K562 (cell line): Measurements from ENCODE around the gene ANO4. TPM values are rescaled to one million over a fixed set of nuclear protein-coding genes. Genes with fewer than 3 reads are reported as not detected.

Experiments
- ATAC-seq: fragments of 200-7000 bp; cut with Tn5 transposase; 3 replicates; pipeline ENCODE4 v1.9.1; 2020; ENCODE audit warnings: moderate library complexity
- BruUV-seq: library from RNA; stranded (reverse); fragments of 400-500 nt; replicated peaks from 2 replicates; lab custom pipeline; 2021; lab: Mats Ljungman, UMichigan
- CTCF ChIA-PET: fragments of 300-600 bp; formaldehyde crosslinking; extraction: SDS; loops from one replicate; lab custom pipeline; 2021; ENCODE audit warnings: low intra/inter-chr PET ratio; lab: Yijun Ruan, JAX
- POLR2A ChIA-PET: fragments of 300-600, 350-650 bp; sonication (Branson Sonifier 250); formaldehyde crosslinking; extraction: SDS; loops from one replicate; lab custom pipeline; 2021; ENCODE audit warnings: antibody characterized with exemption, inconsistent platforms; lab: Yijun Ruan, JAX
- DNase-seq, 4 experiments: peaks; one replicate each; pipeline versions ENCODE4 v3.0.0 to v3.0.0-alpha.2; 2011 to 2018; ENCODE audit warnings: low spot score in 3 of 4, mixed read lengths in 3 of 4; ENCODE audit errors: extremely low read depth in 1 of 4
- FAIRE-seq: peaks from 2 replicates; lab custom pipeline; 2011; peaks lifted over from hg19 to GRCh38; lab: Jason Lieb, UNC
- H2AFZ ChIP-seq: 2 replicates; pipeline ENCODE4 v1.6.0; 2011; ENCODE audit warnings: low read depth, low read length, control low read depth, inconsistent platforms
- H3K27ac ChIP-seq: fragments of 200-600 bp; 3 replicates; pipeline ENCODE4 v1.8.0; 2011; ENCODE audit warnings: low read depth, mild to moderate bottlenecking, control low read depth, inconsistent platforms, low read length, moderate library complexity, mixed read lengths; ENCODE audit errors: extremely low read depth
- H3K27me3 ChIP-seq, 2 experiments: fragments of 300-600 bp in 1 of 2; 2 replicates in 1 of 2; 3 replicates in 1 of 2; pipeline versions ENCODE4 v1.6.0 to v1.8.0; 2011; ENCODE audit warnings: inconsistent platforms in 2 of 2, low read length in 2 of 2, mild to moderate bottlenecking in 1 of 2, mixed read lengths in 1 of 2, moderate library complexity in 1 of 2; ENCODE audit not compliant: control insufficient read depth in 2 of 2, insufficient read depth in 2 of 2
- H3K36me3 ChIP-seq: fragments of 300-600 bp; 3 replicates; pipeline ENCODE4 v1.8.0; 2011; ENCODE audit warnings: mild to moderate bottlenecking, low read length, inconsistent platforms; ENCODE audit not compliant: control insufficient read depth, insufficient read depth
- H3K4me1 ChIP-seq, 2 experiments: fragments of 200-600 bp in 1 of 2; replicated peaks in 1 of 2; 2 replicates in 1 of 2; 3 replicates in 1 of 2; pipeline versions ENCODE4 v1.5.1 to v1.8.0; 2011; ENCODE audit warnings: inconsistent platforms in 2 of 2, low read length in 2 of 2, mild to moderate bottlenecking in 1 of 2, mixed read lengths in 1 of 2, moderate library complexity in 1 of 2; ENCODE audit not compliant: control insufficient read depth in 2 of 2, insufficient read depth in 2 of 2
- H3K4me2 ChIP-seq: 2 replicates; pipeline ENCODE4 v1.6.1; 2011; ENCODE audit warnings: low read length, control low read depth, inconsistent platforms, mixed read lengths; ENCODE audit not compliant: insufficient read depth
- H3K4me3 ChIP-seq: fragments of 200-600 bp; sonication (generic), shearing (Covaris generic); 2 replicates; pipeline ENCODE4 v1.5.1; 2016; ENCODE audit warnings: control low read depth, inconsistent platforms
- H3K79me2 ChIP-seq: fragments of 200-600 bp; 3 replicates; pipeline ENCODE4 v1.8.0; 2011; ENCODE audit warnings: low read length, inconsistent platforms; ENCODE audit not compliant: control insufficient read depth, insufficient read depth
- H3K9ac ChIP-seq, 2 experiments: 2 replicates each; pipeline versions ENCODE4 v1.6.0 to v1.6.1; 2011; ENCODE audit warnings: low read depth in 2 of 2, low read length in 2 of 2, control low read depth in 1 of 2, inconsistent platforms in 1 of 2, mild to moderate bottlenecking in 1 of 2, mixed read lengths in 1 of 2; ENCODE audit not compliant: insufficient read depth in 1 of 2
- H3K9me1 ChIP-seq: one replicate; pipeline ENCODE4 v1.6.0; 2011; ENCODE audit warnings: inconsistent platforms, mild to moderate bottlenecking, low read length, moderate library complexity; ENCODE audit not compliant: control insufficient read depth, insufficient read depth
- H3K9me3 ChIP-seq: replicated peaks from 2 replicates; pipeline ENCODE4 v1.5.1; 2011; ENCODE audit warnings: low read depth, low read length, inconsistent platforms; ENCODE audit not compliant: control insufficient read depth, insufficient read depth
- H4K20me1 ChIP-seq: replicated peaks from 2 replicates; pipeline ENCODE4 v1.6.1; 2011; ENCODE audit warnings: low read length, inconsistent platforms, mixed read lengths; ENCODE audit not compliant: control insufficient read depth, insufficient read depth
- E2F3 ChIP-seq: fragments of 250-450 bp; sonication (Bioruptor Pico); IDR thresholded peaks from 2 replicates; pipeline ENCODE4 v1.4.0; 2020; ENCODE audit warnings: mild to moderate bottlenecking
- E2F6 ChIP-seq, 2 experiments: IDR thresholded peaks; 2 replicates each; pipeline ENCODE4 v1.6.1; 2011; ENCODE audit warnings: borderline replicate concordance in 1 of 2, control low read depth in 1 of 2, low read depth in 1 of 2, low read length in 1 of 2, mild to moderate bottlenecking in 1 of 2, mixed read lengths in 1 of 2, moderate library complexity in 1 of 2; ENCODE audit not compliant: insufficient read depth in 1 of 2, insufficient read length in 1 of 2, poor library complexity in 1 of 2, severe bottlenecking in 1 of 2; ENCODE audit errors: extremely low read depth in 1 of 2
- MCM2 ChIP-seq: fragments of 450-650 bp; IDR thresholded peaks from 2 replicates; pipeline ENCODE4 v1.6.1; 2017; ENCODE audit warnings: low read depth, mild to moderate bottlenecking
- MED1 ChIP-seq: sonication (generic); formaldehyde crosslinking; IDR thresholded peaks from 2 replicates; pipeline ENCODE4 v1.8.1; 2023; ENCODE audit warnings: missing genetic modification reagents, borderline replicate concordance
- NR2F6 ChIP-seq: fragments of 450-650 bp; formaldehyde crosslinking; IDR thresholded peaks from 2 replicates; pipeline ENCODE4 v1.4.0; 2020; ENCODE audit warnings: mild to moderate bottlenecking
- RREB1 ChIP-seq: fragments of 250-450 bp; sonication (Bioruptor Pico); IDR thresholded peaks from 2 replicates; pipeline ENCODE4 v1.4.0; 2020
- SNIP1 ChIP-seq: fragments of 450-650 bp; IDR thresholded peaks from 2 replicates; pipeline ENCODE4 v1.7.1; 2017; ENCODE audit warnings: low read depth, mild to moderate bottlenecking
- TEAD1 ChIP-seq, 2 experiments: fragments of 450-650 bp in 1 of 2; sonication (generic) in 1 of 2; formaldehyde crosslinking; IDR thresholded peaks; 2 replicates each; pipeline versions ENCODE4 v1.4.0 to v1.8.0; 2020 to 2022; ENCODE audit warnings: mild to moderate bottlenecking in 2 of 2, missing genetic modification reagents in 1 of 2
- ZNF143 ChIP-seq: sonication (generic); formaldehyde crosslinking; IDR thresholded peaks from 2 replicates; pipeline ENCODE4 v1.9.0; 2022; ENCODE audit warnings: mild to moderate bottlenecking, missing genetic modification reagents
- ZNF507 ChIP-seq: conservative IDR thresholded peaks from 2 replicates; pipeline ENCODE4 v1.6.1; 2017; ENCODE audit warnings: missing genetic modification characterization, missing compliant biosample characterization
- ZZZ3 ChIP-seq: fragments of 450-650 bp; IDR thresholded peaks from 2 replicates; pipeline ENCODE4 v1.6.1; 2016; ENCODE audit warnings: antibody characterized with exemption, mild to moderate bottlenecking, moderate library complexity
- WGBS: fragments of 100-300 bp; shearing (Covaris generic); methylation state at CpG from one replicate; pipeline ENCODE4 v1.1.6; 2016; ENCODE audit warnings: low coverage, mixed read lengths; ENCODE audit not compliant: insufficient coverage; ENCODE audit errors: missing lambda C conversion rate; 5-methylcytosine and 5-hydroxymethylcytosine counted together
- in situ Hi-C: fragments of 300-500 bp; cut with MboI; formaldehyde crosslinking; loops from 4 replicates; pipeline ENCODE4 v1.15.0; 2018; ENCODE audit warnings: inconsistent platforms, mixed read lengths
- intact Hi-C: fragments of 100-400 bp; cut with micrococcal nuclease; formaldehyde crosslinking; loops from 2 replicates; pipeline ENCODE4 v1.14.2; 2022
- polyA plus RNA-seq, 8 experiments: library from polyadenylated mRNA; depleted of rRNA in 4 of 8; stranded (reverse) in 5 of 8; unstranded in 3 of 8; fragments of >200 nt; fragmentation: Nextera tagmentation in 2 of 8; fragmentation: Illumina TruSeq in 1 of 8; extraction: Ambion mirVana in 2 of 8; extraction: Trizol in 1 of 8; gene quantifications; 2 replicates each; pipeline versions ENCODE4 v1.2.1 to v1.2.3, GENCODE V29; 2011 to 2014; ENCODE audit warnings: inconsistent platforms in 1 of 8, missing spikeins in 1 of 8
- total RNA-seq, 7 experiments: library from RNA; depleted of rRNA in 6 of 7; stranded (reverse); fragments of >200 nt in 6 of 7; fragmentation: Illumina TruSeq in 2 of 7; extraction: Trizol in 2 of 7; gene quantifications; 2 replicates each; pipeline versions ENCODE4 v1.2.1 to v1.2.3, GENCODE V29; 2011 to 2021; ENCODE audit warnings: low replicate concordance in 1 of 7
- TF ChIP-seq, protein P1 (sequence below): fragments of 250-450 bp; sonication (Bioruptor Pico); IDR thresholded peaks from 2 replicates; pipeline ENCODE4 v1.9.0; 2021; ENCODE audit warnings: mild to moderate bottlenecking

The ANO4 gene
- total and polyA plus RNA-seq, 9 of the 15 experiments (the other 6 are each of a cell fraction or from before 2014, with no cell fraction given): not detected

DNA sequence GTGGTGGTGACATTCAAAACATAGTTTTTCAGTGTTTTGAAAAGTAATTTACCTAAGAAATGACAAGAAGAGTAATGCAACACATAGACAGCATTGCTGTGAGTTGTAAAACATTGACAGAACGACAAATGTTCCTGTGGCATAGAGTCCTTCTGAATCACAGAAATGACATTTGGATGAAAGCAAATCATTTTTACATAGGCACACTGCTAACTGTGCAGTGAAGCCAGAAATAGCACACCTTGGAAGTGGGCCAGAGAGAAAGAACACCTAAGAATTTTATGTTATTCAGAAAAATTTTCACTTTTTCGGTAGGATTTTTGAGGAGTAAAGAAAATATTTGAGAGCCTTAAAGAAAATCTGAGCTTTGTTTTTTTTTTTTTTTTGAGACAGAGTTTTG lies 100.6 kb downstream of the ANO4 start:
- Histone ChIP-seq H3K9me3 (no peaks in the 10 kb centered on the region), H3K9ac (no peak overlapping the region), H3K9me1 (no peaks in the 10 kb centered on the region), H3K27ac (no peak overlapping the region), H2AFZ (no peak overlapping the region), H3K4me3 (no peak overlapping the region), H4K20me1 (no peaks in the 10 kb centered on the region), H3K79me2 (no peaks in the 10 kb centered on the region), H3K4me1 (no peaks in the 10 kb centered on the region), H3K36me3 (no peaks in the 10 kb centered on the region), H3K27me3 (no peaks in the 10 kb centered on the region), H3K4me2 (no peak overlapping the region)
- TF ChIP-seq SNIP1: no peak
- TF ChIP-seq TEAD1 (CRISPR knock-in tag; IDR thresholded peaks at IDR 0.05): no peak
- TF ChIP-seq ZNF143: no peak
- no peak for TF ChIP-seq MED1 (CRISPR knock-in tag)
- no peak for TF ChIP-seq NR2F6 (CRISPR knock-in tag)
- no peak for TF ChIP-seq E2F6 (IDR thresholded peaks at IDR 0.05; ENCODE audit: borderline replicate concordance in 1 of 2, extremely low read depth in 1 of 2, insufficient read depth in 1 of 2, insufficient read length in 1 of 2, low read depth in 1 of 2, low read length in 1 of 2, poor library complexity in 1 of 2, severe bottlenecking in 1 of 2)
- no peak for TF ChIP-seq ZNF507 (tag)
- no peak for TF ChIP-seq MCM2
- no peak for TF ChIP-seq RREB1 (CRISPR knock-in tag)
- no peak for TF ChIP-seq E2F3
- no peak for TF ChIP-seq ZZZ3
- TF ChIP-seq, protein P1, sequence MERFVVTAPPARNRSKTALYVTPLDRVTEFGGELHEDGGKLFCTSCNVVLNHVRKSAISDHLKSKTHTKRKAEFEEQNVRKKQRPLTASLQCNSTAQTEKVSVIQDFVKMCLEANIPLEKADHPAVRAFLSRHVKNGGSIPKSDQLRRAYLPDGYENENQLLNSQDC (CRISPR knock-in tag): no peak
- 0% methylated on average over 2 of the region's 2 CpGs for WGBS
- in situ Hi-C loops: no loop called here
- POLR2A ChIA-PET: no interaction called here
- DNase-seq: no peak
- intact Hi-C loops: no loop called here
- BruUV-seq: no TSS peak
- FAIRE-seq: no peak
- ATAC-seq: no peak
- CTCF ChIA-PET: no interaction called here
